SJCRH30 (cell line): Measurements from ENCODE around the gene UBTF. TPM values are rescaled to one million over a fixed set of nuclear protein-coding genes. Genes with fewer than 3 reads are reported as not detected.

ENCODE experiments used
- DNase-seq, 2 experiments: peaks; one replicate each; pipeline ENCODE4 v3.0.0-alpha.2; 2015 to 2020
- H3K27ac ChIP-seq: fragments of 250-450 bp; sonication (Bioruptor Pico); 2 replicates; pipeline ENCODE4 v1.5.1; 2020; ENCODE audit warnings: mild to moderate bottlenecking, moderate library complexity
- H3K27me3 ChIP-seq: fragments of 250-450 bp; sonication (Bioruptor Pico); 2 replicates; pipeline ENCODE4 v1.5.1; 2020; ENCODE audit warnings: mild to moderate bottlenecking, moderate library complexity
- H3K36me3 ChIP-seq: fragments of 250-450 bp; sonication (Bioruptor Pico); 2 replicates; pipeline ENCODE4 v1.5.1; 2020; ENCODE audit warnings: mild to moderate bottlenecking, moderate library complexity
- H3K4me1 ChIP-seq: fragments of 250-450 bp; sonication (Bioruptor Pico); 2 replicates; pipeline ENCODE4 v1.5.1; 2020; ENCODE audit warnings: mild to moderate bottlenecking, moderate library complexity
- H3K4me3 ChIP-seq: fragments of 250-450 bp; sonication (Bioruptor Pico); 2 replicates; pipeline ENCODE4 v1.5.1; 2020; ENCODE audit warnings: mild to moderate bottlenecking, moderate library complexity
- H3K9me3 ChIP-seq: fragments of 250-450 bp; sonication (Bioruptor Pico); replicated peaks from 2 replicates; pipeline ENCODE4 v1.5.1; 2020; ENCODE audit warnings: mild to moderate bottlenecking, moderate library complexity
- total RNA-seq: library from RNA; depleted of rRNA; stranded (reverse); fragments of >200 nt; shearing (Covaris generic); gene quantifications from 2 replicates; pipeline ENCODE4 v1.2.3, GENCODE V29; 2014

The UBTF gene
- total RNA-seq, 1 experiment from 2014 or later = 78.9 TPM

DNA sequence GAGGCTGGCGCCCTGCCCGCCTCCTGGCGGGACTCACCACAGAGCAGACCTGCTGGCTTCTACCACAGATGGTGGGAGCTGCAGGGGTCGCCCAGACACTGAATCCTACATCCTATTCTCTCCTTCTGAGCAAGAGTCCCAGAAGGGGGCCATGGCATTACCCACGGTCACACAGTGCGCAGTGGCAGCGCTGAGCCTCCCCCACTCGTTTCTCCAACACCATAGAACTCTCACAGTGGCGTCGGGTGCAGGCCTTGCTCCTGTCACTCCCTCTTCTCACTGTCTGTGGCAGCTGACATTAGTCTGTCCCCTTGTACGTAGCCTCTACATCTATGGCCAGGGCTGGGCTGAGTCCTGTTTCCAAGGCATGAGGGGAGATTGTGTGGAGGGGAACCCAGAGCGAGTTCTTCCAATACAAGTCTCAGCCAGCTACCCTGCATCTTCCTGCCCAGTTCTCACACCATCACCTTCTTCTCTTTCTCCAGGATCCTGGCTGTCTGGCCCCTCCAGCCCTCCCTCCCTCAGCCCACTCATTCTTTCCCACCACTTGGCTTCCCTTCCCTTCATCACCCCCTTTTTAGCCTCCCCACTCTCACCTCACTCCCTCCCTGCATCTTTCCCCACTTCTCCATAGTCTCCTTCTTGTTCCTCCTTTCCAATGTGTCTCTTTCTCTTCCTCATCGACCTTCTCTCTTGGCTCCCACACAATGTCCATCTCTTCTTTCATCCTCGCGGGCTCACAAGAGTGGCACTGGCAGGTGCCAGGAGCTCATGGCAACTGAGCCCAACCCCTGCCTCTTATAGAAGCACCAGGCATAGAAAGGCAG lies 5.9 kb downstream of the UBTF start:
- H3K4me1 ChIP-seq = peaks cover 6% of the 10 kb centered on the region; the same call in 1 of the 2 replicates
- DNase-seq = no peak
- no peaks in the 10 kb centered on the region for H3K27me3 ChIP-seq
- peaks cover 58% of the 10 kb centered on the region for H3K36me3 ChIP-seq
- no peak overlapping the region for H3K27ac ChIP-seq
- no peak overlapping the region for H3K4me3 ChIP-seq
- H3K9me3 ChIP-seq = no peaks in the 10 kb centered on the region

DNA sequence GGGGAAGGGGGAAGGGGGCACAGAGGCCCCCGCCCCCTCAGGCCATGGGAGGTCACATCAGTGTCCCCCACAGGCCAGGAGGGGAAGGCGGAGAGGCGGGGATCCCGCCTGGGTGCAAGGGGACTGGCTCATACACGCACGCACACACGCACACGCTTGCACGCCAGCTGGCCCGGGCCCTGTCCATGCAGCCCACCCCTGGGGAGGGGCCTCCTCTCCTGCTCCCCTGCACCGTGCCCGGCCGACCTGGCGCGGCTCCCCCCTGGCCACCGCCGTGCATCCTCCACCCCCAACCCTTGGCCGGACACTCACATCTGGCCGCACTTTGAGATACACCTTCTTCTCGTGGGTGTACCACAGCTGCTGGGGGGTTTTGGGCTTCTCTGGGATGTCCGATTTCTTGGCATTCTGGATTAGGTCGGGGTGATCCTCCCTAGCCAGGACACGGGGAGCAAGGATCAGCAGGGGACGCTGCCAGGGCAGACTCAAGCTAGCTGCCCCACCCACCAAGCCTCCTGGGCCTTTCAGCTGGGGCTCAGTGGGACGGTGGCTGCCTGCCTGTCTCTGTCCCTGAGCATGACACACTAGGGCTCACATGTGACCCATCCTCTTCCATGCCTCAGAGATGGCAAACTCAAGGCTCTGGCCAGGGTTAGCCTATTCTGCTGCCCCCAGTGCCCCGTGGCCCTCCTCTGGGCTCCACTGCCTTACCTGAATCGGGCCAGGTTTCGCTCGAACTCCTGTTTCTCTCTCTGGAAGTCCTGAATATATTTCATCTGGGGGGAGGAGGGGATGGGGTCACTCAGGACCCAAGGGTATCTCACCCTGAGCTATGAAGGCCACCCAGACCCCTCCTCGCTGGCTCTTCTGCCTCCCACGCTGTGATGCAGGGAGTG lies 6.7 kb downstream of the UBTF start:
- Histone ChIP-seq H3K27ac (no peak overlapping the region), H3K4me3 (no peak overlapping the region), H3K36me3 (peaks cover 64% of the 10 kb centered on the region), H3K4me1 (peaks cover 3% of the 10 kb centered on the region; the same call in 1 of the 2 replicates), H3K27me3 (no peaks in the 10 kb centered on the region), H3K9me3 (no peaks in the 10 kb centered on the region)
- no peak for DNase-seq

DNA sequence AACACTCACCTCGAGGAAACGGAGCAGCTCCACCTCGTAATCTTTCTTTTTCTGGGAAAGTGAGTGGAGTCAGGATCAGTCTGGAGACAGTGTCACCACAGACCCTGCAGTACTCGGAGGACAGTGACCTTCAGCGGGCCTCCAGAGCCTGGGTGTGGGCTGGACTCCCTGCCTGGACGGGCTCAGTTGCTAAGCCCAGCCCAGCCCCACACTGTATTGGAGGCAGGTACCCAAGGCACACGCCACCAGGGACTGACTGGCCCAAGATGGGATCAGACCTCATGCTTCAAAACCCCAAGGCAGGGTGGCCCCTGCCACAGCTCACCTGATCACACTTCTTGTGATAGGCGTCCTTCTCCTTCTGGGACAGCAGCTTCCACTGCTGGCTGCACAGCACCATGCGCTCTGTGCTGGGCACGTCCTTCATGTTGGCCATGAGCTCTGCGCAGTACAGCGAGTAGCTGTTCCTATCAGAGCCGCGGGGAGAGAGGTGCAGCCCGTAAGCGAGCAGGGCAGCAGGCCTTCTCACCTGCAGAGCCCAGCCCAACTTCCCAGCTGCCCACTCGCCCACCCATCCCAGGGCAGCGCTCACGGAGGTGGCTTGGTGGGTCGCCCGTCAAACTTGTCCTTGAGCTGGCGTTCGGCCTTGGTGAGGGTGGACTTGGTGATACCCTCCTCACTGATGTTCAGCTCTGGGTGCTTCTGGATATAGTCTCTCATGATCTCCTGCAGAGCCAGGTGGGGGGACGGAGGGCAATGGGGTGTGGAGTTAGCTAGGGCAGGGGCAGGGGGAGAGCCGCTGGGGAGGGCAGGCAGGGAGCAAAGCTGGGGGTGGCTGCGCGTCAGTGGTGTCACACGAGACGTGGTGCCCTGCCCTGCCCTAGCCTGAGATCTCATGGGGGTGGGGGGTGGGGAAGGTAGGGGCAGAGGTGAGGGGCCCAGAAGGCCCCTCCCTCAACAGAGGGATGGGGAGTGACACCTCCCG lies 7.9 kb downstream of the UBTF start:
- Histone ChIP-seq H3K36me3 (peaks cover 69% of the 10 kb centered on the region), H3K27ac (no peak overlapping the region), H3K9me3 (no peaks in the 10 kb centered on the region), H3K27me3 (no peaks in the 10 kb centered on the region), H3K4me3 (no peak overlapping the region), H3K4me1 (no peaks in the 10 kb centered on the region)
- no peak for DNase-seq

DNA sequence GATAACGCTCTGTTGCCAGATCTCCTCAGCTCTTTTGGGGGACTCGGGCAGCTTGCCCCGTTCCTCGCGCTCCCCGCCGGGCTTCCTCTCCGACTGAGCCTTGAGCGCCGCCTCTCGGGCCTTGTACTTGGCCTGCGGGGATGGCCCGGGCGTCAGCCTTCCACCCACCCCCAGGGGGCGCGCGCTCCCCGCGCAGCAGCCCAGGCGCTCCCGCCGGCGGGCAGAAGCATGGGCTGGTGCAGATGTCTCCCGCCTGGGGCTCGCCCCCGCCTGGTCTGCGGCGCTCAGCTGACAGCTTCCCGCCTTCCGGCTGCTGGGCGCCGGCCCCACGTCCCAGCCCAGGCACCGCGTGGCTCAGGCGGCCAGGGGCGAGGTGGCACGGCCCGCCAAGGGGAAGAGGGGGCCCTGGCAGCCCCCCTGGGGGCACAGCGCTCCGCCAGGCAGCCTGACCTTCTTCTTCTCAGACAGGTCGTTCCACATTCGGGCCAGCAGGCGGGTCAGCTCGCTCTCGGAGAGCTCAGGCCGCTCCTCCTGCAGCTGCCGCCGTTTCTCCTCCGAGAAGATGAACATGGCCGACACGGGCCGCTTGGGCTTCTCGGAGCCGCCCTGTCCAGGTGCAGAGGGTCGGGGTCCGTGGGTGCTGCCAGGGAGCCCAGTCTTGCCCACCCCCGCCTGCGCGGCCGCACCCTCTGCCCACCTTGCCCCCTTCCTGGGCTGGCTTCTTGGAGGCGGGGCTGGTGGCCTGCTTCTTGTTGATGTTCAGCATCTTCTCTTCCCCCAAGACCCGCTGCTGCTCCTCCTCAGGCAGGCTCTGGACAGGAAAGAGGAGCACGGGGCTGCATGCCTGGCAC lies 8.9 kb downstream of the UBTF start:
- Histone ChIP-seq H3K9me3 (no peaks in the 10 kb centered on the region), H3K4me3 (no peak overlapping the region), H3K4me1 (no peaks in the 10 kb centered on the region), H3K27me3 (no peaks in the 10 kb centered on the region), H3K27ac (no peak overlapping the region), H3K36me3 (peaks cover 59% of the 10 kb centered on the region)
- no peak for DNase-seq

DNA sequence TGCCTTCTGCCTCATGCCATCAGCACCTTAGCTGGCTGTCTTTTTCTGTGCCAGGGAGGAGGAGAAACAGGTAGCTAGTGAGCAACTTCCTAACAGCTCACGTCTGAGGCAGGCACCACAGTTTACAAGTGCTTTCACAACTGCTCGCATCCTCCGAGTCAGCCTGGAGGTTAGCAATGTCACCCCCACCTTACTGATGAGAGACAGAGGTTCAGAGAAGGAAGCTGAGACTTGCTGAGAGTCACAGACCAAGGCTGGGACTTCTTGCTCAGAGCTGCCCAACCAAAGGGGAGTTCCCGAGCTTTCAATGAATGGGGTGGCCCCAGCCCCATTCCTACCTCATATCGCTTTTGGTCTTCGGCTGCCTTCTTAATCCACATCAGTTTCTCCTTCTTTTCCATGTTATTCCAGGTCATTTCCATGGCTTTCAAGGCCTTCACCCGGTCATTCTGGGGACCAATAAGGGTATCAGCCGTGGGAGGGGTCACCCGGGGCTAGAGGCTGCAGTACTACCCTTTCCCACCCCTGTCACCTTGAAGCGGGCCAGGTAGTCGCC lies 9.6 kb downstream of the UBTF start:
- DNase-seq = no peak
- Histone ChIP-seq H3K36me3 (peaks cover 52% of the 10 kb centered on the region), H3K27me3 (no peaks in the 10 kb centered on the region), H3K4me1 (no peaks in the 10 kb centered on the region), H3K9me3 (no peaks in the 10 kb centered on the region), H3K4me3 (no peak overlapping the region), H3K27ac (no peak overlapping the region)

DNA sequence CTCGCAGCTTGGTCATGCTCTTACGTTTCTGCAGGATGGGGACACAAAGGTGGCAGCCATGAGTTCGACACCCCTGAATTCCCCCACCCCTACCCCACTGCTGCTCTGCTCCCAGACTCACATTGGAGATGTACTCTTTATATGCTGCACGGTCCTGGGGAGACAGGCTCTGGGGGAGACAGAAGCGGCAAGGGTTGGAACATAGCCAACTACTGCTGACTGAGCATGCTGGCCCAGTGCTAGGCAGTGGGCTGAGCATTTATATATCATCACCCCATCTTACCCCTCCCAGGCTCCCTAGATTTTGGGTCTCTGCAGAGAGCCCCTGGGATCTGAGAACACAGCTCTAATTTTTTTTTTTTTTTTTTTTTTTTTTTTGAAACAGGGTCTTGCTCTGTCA lies 11.7 kb downstream of the UBTF start:
- peaks cover 40% of the 10 kb centered on the region for H3K36me3 ChIP-seq

DNA sequence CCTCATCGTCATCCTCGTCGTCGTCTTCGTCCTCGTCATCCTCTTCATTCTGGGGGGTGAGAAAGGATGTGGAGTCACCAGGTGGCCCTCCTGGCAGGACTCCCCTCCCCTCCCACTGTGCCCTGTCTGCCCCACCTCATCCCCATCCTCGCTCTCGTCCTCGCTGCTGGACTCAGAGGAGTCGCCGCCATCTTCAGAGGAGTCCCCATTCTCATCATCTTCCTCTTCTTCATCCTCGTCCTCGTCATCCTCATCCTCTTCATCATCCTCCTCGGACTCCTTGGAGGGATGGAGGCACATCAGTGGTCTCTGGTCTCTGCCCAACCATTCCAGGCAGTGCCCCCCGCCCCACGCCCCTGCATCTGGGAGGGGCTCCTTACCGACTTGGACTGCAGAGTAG lies 12.2 kb downstream of the UBTF start:
- no peak overlapping the region for H3K4me3 ChIP-seq
- no peak for DNase-seq
- H3K9me3 ChIP-seq = no peaks in the 10 kb centered on the region
- no peak overlapping the region for H3K27ac ChIP-seq
- H3K4me1 ChIP-seq = peaks cover 4% of the 10 kb centered on the region; the same call in 1 of the 2 replicates
- H3K27me3 ChIP-seq = no peaks in the 10 kb centered on the region
- peaks cover 40% of the 10 kb centered on the region for H3K36me3 ChIP-seq

More for the DNA sequence above, 11.7 kb downstream of the UBTF start:
- Histone ChIP-seq H3K27me3 (no peaks in the 10 kb centered on the region), H3K4me3 (no peak overlapping the region), H3K27ac (no peak overlapping the region), H3K4me1 (peaks cover 4% of the 10 kb centered on the region; the same call in 1 of the 2 replicates), H3K9me3 (no peaks in the 10 kb centered on the region)
- no peak for DNase-seq

DNA sequence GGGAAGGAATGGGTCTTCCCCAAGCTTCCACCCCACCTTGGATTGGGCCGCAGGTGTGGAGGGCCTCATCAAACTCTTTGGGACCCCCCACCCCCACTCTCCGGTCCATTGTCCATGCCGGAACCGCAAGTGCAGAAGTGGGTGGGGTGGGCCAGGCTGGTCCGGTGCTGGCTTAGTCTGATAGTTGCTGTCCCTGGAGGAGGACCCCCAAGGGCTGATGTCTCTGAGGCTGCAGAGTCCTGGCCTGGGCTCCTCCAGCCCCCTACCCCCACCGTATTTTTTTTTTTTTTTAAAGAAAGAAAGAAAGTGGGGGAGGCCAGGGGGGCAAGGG lies 12.7 kb downstream of the UBTF start:
- DNase-seq = no peak
- no peaks in the 10 kb centered on the region for H3K27me3 ChIP-seq
- H3K4me1 ChIP-seq = peaks cover 4% of the 10 kb centered on the region; the same call in 1 of the 2 replicates
- H3K4me3 ChIP-seq = no peak overlapping the region
- no peak overlapping the region for H3K27ac ChIP-seq
- H3K36me3 ChIP-seq = peaks cover 40% of the 10 kb centered on the region
- H3K9me3 ChIP-seq = no peaks in the 10 kb centered on the region

DNA sequence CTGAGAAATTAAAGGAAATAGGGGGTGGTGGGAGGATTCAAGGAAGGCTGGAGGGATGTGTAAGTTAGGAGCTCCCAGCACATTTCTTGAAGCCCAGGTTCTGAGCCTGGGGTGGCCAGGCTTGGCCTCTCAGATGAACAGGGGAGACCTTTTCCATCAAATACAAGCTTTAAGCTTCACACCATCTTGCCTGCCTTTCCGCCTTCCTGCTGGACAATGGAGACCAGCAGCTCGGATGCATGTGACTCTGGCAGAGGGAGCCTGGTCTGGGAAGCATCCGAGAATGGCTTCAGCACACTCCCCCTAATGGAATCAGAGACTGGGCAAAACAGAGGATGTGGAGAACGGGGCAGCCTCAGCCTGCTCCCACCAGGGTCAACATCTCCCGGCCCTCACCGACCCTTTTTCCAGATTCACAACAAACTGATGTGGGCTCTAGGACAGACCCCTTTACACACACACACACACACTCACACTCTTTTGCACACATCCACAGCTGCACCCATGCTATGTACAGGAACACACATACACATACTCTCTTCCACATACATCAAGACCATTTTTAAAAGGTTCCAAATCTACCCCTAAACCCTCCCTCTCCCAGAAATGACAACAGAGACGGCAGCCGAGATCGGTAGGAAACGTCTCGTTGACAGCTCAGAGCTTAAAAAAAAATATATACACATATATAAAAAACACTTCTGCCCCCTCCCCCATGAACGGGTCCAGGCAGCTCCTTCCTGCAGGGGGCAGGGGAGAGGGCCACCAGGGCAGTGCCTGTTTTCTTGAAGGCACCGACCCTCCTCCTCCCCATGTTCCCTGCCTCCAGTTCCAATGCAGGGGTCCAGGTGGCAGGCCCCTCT lies 13.3 kb downstream of the UBTF start:
- no peak for DNase-seq
- Histone ChIP-seq H3K36me3 (peaks cover 35% of the 10 kb centered on the region), H3K4me1 (peaks cover 4% of the 10 kb centered on the region; the same call in 1 of the 2 replicates), H3K4me3 (no peak overlapping the region), H3K27ac (no peak overlapping the region), H3K27me3 (no peaks in the 10 kb centered on the region), H3K9me3 (no peaks in the 10 kb centered on the region)

DNA sequence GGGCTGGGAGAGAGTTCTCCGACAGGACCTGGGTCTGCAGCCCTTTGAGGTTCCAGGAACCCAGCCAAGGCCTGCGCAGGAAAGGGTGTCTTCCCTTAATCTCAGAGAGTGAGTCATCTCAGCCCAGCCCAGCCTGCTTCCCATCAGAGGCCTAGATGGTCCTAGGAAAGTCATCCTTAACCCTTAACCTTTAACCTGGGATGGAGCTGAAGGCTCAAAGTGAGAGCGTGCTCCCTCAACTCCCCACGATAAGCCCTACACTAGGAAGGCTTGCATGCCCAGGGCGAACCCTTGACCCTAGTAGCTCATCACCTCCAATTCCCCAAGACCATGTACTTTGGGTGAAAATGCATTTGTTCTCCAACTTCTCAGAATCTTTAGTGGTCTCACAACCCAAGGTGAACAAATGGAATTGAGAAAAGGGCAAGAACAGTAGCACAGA lies 15.0 kb downstream of the UBTF start:
- DNase-seq = no peak

DNA sequence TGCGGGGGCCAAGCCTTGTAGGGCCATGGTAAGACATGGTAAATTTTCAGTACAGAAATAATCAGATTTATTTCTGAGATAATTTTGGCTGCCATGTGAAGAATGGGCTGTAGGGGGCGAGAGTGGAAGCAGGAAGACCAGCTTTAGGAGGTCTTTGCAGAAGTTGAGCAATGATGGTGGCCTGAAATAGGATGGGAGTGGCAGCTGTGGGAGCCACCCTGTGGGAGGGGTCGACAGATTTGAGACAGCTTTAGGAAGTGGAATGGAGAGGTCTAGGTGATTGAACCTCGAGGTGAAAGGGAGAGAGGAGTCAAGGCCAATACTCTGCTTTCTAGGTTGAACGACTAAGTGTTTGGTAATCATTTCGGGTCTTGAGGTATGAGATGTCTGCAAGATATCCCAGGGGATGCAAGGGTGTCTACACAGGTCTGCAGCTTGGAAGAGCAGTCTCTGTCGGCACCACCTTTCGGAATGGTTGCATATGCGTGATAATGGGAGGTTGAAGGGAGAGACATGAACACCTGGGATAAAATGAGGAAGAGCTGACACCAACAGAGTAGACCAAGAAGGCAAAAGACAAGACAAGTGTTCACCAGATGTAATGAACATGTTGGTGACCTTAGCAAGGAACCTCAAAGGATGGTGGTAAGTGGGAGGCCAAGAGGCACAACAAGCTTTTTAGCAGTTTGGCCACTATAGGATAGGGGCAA lies 15.6 kb downstream of the UBTF start:
- Histone ChIP-seq H3K36me3 (peaks cover 17% of the 10 kb centered on the region), H3K27ac (no peak overlapping the region), H3K4me3 (no peak overlapping the region), H3K4me1 (peaks cover 4% of the 10 kb centered on the region; the same call in 1 of the 2 replicates), H3K27me3 (no peaks in the 10 kb centered on the region), H3K9me3 (no peaks in the 10 kb centered on the region)
- DNase-seq = peak; percentile 63 to 80

More for the DNA sequence above, 15.0 kb downstream of the UBTF start:
- Histone ChIP-seq H3K4me3 (no peak overlapping the region), H3K27ac (no peak overlapping the region), H3K27me3 (no peaks in the 10 kb centered on the region), H3K4me1 (peaks cover 4% of the 10 kb centered on the region; the same call in 1 of the 2 replicates), H3K36me3 (peaks cover 21% of the 10 kb centered on the region), H3K9me3 (no peaks in the 10 kb centered on the region)

DNA sequence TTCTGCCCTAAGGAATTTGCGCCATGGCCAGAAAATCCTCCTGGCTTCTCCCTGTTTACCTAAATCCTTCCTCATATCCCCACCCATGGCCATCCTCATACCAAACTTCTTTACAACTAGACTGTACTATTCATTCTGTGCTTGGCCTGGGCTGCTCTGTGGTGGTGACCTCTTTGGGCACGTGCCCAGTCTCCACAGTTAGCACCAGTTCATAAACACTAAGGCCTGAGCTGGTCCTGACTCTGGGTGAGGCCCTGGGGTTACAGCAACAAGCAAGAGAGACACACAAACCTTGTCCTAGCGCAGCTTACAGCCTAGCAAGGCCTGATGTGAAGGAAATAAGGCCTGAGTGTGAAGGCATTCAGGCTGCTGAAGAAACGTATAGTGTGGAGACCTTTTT lies 16.7 kb downstream of the UBTF start:
- Histone ChIP-seq H3K4me1 (peaks cover 7% of the 10 kb centered on the region; the same call in 1 of the 2 replicates), H3K4me3 (no peak overlapping the region), H3K27ac (no peak overlapping the region), H3K36me3 (peaks cover 7% of the 10 kb centered on the region; the same call in 1 of the 2 replicates), H3K9me3 (no peaks in the 10 kb centered on the region), H3K27me3 (no peaks in the 10 kb centered on the region)
- DNase-seq = no peak
